ENCODE results near the gene MGAT5B. TPM values are rescaled to one million over a fixed set of nuclear protein-coding genes. Genes with fewer than 3 reads are reported as not detected.

MGAT5B gene
- total and polyA plus RNA-seq, 2 experiments from 2014 or later = 1.6 to 10.0 TPM

DNA sequence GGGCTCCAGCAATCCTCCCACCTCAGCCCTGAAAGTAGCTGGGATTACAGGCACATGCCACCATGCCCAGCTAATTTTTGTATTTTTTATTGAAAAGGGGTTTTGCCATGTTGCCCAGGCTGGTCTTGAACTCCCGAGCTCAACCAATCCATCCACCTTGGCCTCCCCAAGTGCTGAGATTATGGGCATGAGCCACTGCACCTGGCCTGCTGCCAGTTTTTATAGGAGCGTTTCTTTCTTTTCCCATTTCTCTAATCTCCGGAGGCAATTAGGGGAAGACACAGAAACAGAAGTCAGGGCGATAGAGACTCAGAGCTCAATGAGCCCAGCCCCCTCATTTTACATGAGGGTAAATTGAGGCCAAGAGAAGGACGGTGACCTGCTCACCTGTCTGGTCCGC is 10.4 kb downstream of the MGAT5B start:
- no peaks in the 10 kb centered on the region for H3K79me2 ChIP-seq (replicated peaks; ENCODE audit: insufficient read depth)
- TF ChIP-seq, protein P1, sequence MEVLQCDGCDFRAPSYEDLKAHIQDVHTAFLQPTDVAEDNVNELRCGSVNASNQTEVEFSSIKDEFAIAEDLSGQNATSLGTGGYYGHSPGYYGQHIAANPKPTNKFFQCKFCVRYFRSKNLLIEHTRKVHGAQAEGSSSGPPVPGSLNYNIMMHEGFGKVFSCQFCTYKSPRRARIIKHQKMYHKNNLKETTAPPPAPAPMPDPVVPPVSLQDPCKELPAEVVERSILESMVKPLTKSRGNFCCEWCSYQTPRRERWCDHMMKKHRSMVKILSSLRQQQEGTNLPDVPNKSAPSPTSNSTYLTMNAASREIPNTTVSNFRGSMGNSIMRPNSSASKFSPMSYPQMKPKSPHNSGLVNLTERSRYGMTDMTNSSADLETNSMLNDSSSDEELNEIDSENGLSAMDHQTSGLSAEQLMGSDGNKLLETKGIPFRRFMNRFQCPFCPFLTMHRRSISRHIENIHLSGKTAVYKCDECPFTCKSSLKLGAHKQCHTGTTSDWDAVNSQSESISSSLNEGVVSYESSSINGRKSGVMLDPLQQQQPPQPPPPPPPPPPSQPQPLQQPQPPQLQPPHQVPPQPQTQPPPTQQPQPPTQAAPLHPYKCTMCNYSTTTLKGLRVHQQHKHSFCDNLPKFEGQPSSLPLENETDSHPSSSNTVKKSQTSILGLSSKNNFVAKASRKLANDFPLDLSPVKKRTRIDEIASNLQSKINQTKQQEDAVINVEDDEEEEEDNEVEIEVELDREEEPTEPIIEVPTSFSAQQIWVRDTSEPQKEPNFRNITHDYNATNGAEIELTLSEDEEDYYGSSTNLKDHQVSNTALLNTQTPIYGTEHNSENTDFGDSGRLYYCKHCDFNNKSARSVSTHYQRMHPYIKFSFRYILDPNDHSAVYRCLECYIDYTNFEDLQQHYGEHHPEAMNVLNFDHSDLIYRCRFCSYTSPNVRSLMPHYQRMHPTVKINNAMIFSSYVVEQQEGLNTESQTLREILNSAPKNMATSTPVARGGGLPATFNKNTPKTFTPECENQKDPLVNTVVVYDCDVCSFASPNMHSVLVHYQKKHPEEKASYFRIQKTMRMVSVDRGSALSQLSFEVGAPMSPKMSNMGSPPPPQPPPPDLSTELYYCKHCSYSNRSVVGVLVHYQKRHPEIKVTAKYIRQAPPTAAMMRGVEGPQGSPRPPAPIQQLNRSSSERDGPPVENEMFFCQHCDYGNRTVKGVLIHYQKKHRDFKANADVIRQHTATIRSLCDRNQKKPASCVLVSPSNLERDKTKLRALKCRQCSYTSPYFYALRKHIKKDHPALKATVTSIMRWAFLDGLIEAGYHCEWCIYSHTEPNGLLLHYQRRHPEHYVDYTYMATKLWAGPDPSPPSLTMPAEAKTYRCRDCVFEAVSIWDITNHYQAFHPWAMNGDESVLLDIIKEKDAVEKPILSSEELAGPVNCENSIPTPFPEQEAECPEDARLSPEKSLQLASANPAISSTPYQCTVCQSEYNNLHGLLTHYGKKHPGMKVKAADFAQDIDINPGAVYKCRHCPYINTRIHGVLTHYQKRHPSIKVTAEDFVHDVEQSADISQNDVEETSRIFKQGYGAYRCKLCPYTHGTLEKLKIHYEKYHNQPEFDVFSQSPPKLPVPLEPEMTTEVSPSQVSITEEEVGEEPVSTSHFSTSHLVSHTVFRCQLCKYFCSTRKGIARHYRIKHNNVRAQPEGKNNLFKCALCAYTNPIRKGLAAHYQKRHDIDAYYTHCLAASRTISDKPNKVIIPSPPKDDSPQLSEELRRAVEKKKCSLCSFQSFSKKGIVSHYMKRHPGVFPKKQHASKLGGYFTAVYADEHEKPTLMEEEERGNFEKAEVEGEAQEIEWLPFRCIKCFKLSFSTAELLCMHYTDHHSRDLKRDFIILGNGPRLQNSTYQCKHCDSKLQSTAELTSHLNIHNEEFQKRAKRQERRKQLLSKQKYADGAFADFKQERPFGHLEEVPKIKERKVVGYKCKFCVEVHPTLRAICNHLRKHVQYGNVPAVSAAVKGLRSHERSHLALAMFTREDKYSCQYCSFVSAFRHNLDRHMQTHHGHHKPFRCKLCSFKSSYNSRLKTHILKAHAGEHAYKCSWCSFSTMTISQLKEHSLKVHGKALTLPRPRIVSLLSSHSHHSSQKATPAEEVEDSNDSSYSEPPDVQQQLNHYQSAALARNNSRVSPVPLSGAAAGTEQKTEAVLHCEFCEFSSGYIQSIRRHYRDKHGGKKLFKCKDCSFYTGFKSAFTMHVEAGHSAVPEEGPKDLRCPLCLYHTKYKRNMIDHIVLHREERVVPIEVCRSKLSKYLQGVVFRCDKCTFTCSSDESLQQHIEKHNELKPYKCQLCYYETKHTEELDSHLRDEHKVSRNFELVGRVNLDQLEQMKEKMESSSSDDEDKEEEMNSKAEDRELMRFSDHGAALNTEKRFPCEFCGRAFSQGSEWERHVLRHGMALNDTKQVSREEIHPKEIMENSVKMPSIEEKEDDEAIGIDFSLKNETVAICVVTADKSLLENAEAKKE (CRISPR knock-in tag; IDR thresholded peaks at IDR 0.05) = no peak
- TF ChIP-seq, protein P2, sequence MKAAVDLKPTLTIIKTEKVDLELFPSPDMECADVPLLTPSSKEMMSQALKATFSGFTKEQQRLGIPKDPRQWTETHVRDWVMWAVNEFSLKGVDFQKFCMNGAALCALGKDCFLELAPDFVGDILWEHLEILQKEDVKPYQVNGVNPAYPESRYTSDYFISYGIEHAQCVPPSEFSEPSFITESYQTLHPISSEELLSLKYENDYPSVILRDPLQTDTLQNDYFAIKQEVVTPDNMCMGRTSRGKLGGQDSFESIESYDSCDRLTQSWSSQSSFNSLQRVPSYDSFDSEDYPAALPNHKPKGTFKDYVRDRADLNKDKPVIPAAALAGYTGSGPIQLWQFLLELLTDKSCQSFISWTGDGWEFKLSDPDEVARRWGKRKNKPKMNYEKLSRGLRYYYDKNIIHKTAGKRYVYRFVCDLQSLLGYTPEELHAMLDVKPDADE (IDR thresholded peaks at IDR 0.05) = no peak
- TF ChIP-seq POLR2AphosphoS5 (IDR thresholded peaks at IDR 0.05; ENCODE audit: low read depth) (no peak), NANOG (IDR thresholded peaks at IDR 0.05; ENCODE audit: borderline replicate concordance) (no peak), ZNF114 (CRISPR knock-in tag; IDR thresholded peaks at IDR 0.05) (no peak), JUNB (IDR thresholded peaks at IDR 0.05; ENCODE audit: unreplicated experiment) (no peak), CREB1 (CRISPR knock-in tag; IDR thresholded peaks at IDR 0.05; ENCODE audit: low read depth) (no peak), STAT1 (IDR thresholded peaks at IDR 0.05; ENCODE audit: unreplicated experiment) (no peak), ZNF331 (CRISPR knock-in tag; IDR thresholded peaks at IDR 0.05; ENCODE audit: low read depth) (no peak), EZH2 (IDR thresholded peaks at IDR 0.05; ENCODE audit: low read depth, unreplicated experiment) (no peak)
- TF ChIP-seq, protein P3, sequence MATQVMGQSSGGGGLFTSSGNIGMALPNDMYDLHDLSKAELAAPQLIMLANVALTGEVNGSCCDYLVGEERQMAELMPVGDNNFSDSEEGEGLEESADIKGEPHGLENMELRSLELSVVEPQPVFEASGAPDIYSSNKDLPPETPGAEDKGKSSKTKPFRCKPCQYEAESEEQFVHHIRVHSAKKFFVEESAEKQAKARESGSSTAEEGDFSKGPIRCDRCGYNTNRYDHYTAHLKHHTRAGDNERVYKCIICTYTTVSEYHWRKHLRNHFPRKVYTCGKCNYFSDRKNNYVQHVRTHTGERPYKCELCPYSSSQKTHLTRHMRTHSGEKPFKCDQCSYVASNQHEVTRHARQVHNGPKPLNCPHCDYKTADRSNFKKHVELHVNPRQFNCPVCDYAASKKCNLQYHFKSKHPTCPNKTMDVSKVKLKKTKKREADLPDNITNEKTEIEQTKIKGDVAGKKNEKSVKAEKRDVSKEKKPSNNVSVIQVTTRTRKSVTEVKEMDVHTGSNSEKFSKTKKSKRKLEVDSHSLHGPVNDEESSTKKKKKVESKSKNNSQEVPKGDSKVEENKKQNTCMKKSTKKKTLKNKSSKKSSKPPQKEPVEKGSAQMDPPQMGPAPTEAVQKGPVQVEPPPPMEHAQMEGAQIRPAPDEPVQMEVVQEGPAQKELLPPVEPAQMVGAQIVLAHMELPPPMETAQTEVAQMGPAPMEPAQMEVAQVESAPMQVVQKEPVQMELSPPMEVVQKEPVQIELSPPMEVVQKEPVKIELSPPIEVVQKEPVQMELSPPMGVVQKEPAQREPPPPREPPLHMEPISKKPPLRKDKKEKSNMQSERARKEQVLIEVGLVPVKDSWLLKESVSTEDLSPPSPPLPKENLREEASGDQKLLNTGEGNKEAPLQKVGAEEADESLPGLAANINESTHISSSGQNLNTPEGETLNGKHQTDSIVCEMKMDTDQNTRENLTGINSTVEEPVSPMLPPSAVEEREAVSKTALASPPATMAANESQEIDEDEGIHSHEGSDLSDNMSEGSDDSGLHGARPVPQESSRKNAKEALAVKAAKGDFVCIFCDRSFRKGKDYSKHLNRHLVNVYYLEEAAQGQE (IDR thresholded peaks at IDR 0.05; ENCODE audit: unreplicated experiment) = no peak
- TF ChIP-seq, protein P4, sequence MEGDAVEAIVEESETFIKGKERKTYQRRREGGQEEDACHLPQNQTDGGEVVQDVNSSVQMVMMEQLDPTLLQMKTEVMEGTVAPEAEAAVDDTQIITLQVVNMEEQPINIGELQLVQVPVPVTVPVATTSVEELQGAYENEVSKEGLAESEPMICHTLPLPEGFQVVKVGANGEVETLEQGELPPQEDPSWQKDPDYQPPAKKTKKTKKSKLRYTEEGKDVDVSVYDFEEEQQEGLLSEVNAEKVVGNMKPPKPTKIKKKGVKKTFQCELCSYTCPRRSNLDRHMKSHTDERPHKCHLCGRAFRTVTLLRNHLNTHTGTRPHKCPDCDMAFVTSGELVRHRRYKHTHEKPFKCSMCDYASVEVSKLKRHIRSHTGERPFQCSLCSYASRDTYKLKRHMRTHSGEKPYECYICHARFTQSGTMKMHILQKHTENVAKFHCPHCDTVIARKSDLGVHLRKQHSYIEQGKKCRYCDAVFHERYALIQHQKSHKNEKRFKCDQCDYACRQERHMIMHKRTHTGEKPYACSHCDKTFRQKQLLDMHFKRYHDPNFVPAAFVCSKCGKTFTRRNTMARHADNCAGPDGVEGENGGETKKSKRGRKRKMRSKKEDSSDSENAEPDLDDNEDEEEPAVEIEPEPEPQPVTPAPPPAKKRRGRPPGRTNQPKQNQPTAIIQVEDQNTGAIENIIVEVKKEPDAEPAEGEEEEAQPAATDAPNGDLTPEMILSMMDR (conservative IDR thresholded peaks at IDR 0.05; ENCODE audit: low read depth in 2 of 2) = no peak
- H3K4me1 Mint-ChIP-seq = peaks cover 18% of the 10 kb centered on the region
- ATAC-seq = no peak
- no peak overlapping the region for H3K27ac Mint-ChIP-seq
- H3K4me1 ChIP-seq (ENCODE audit: insufficient read depth) = no peaks in the 10 kb centered on the region
- no peak overlapping the region for H3K4me3 ChIP-seq
- peaks cover 15% of the 10 kb centered on the region for H3K27me3 Mint-ChIP-seq (ENCODE audit: insufficient read depth, low read depth, poor library complexity)
- no peaks in the 10 kb centered on the region; the same call in 1 of the 2 replicates for H3K36me3 ChIP-seq (ENCODE audit: insufficient read depth)
- no peaks in the 10 kb centered on the region for H4K20me1 ChIP-seq (replicated peaks; ENCODE audit: insufficient read depth)
- H3K27me3 ChIP-seq (ENCODE audit: insufficient read depth) = no peaks in the 10 kb centered on the region
- H3K9me3 Mint-ChIP-seq = peaks cover 3% of the 10 kb centered on the region; the same call in 1 of the 3 replicates
- H3K4me3 Mint-ChIP-seq = no peak overlapping the region
- peaks cover 15% of the 10 kb centered on the region for H3K36me3 Mint-ChIP-seq (ENCODE audit: low read depth)
- H2AFZ ChIP-seq = no peak overlapping the region
- DNase-seq (ENCODE audit: low spot score) = no peak
- H3K27ac ChIP-seq (ENCODE audit: low read depth) = no peak overlapping the region
- no peak overlapping the region for H3K4me2 ChIP-seq
- H3F3A ChIP-seq (replicated peaks; ENCODE audit: low read depth) = no peaks in the 10 kb centered on the region
- no peaks in the 10 kb centered on the region for H3K9me2 ChIP-seq (ENCODE audit: insufficient read depth)
